K562 (cell line): ENCODE results near the gene PFKFB2. TPM values are rescaled to one million over a fixed set of nuclear protein-coding genes. Genes with fewer than 3 reads are reported as not detected.

Experiments
- CCNT2 ChIP-seq: IDR thresholded peaks from 2 replicates; pipeline ENCODE4 v1.6.1; 2011; ENCODE audit warnings: borderline replicate concordance, low read depth, mild to moderate bottlenecking, moderate library complexity, mixed read lengths, low read length; ENCODE audit not compliant: insufficient read length; ENCODE audit errors: extremely low read depth
- LEF1 ChIP-seq: fragments of 450-650 bp; IDR thresholded peaks from 2 replicates; pipeline ENCODE4 v1.6.1; 2016; ENCODE audit warnings: mild to moderate bottlenecking
- MIER1 ChIP-seq: fragments of 450-650 bp; IDR thresholded peaks from 2 replicates; pipeline ENCODE4 v1.6.1; 2016; ENCODE audit warnings: antibody characterized with exemption, mild to moderate bottlenecking, low read depth
- polyA plus RNA-seq, 8 experiments: library from polyadenylated mRNA; depleted of rRNA in 4 of 8; stranded (reverse) in 5 of 8; unstranded in 3 of 8; fragments of >200 nt; fragmentation: Nextera tagmentation in 2 of 8; fragmentation: Illumina TruSeq in 1 of 8; extraction: Ambion mirVana in 2 of 8; extraction: Trizol in 1 of 8; gene quantifications; 2 replicates each; pipeline versions ENCODE4 v1.2.1 to v1.2.3, GENCODE V29; 2011 to 2014; ENCODE audit warnings: inconsistent platforms in 1 of 8, missing spikeins in 1 of 8
- total RNA-seq, 7 experiments: library from RNA; depleted of rRNA in 6 of 7; stranded (reverse); fragments of >200 nt in 6 of 7; fragmentation: Illumina TruSeq in 2 of 7; extraction: Trizol in 2 of 7; gene quantifications; 2 replicates each; pipeline versions ENCODE4 v1.2.1 to v1.2.3, GENCODE V29; 2011 to 2021; ENCODE audit warnings: low replicate concordance in 1 of 7
- TF ChIP-seq, protein P1 (sequence below): fragments of 450-650 bp; IDR thresholded peaks from 2 replicates; pipeline ENCODE4 v1.6.1; 2016; ENCODE audit warnings: mild to moderate bottlenecking
- TF ChIP-seq, protein P2 (sequence below): sonication (generic); formaldehyde crosslinking; IDR thresholded peaks from 2 replicates; pipeline ENCODE4 v1.8.0; 2023; ENCODE audit warnings: mild to moderate bottlenecking, missing genetic modification reagents
- TF ChIP-seq, protein P3 (sequence below): sonication (generic); formaldehyde crosslinking; IDR thresholded peaks from 2 replicates; pipeline ENCODE4 v1.8.1; 2022; ENCODE audit warnings: missing genetic modification reagents

Gene PFKFB2
- total and polyA plus RNA-seq, 9 of the 15 experiments (the other 6 are each of a cell fraction or from before 2014, with no cell fraction given): 6.9 to 26.0 (median 16.4) TPM

DNA sequence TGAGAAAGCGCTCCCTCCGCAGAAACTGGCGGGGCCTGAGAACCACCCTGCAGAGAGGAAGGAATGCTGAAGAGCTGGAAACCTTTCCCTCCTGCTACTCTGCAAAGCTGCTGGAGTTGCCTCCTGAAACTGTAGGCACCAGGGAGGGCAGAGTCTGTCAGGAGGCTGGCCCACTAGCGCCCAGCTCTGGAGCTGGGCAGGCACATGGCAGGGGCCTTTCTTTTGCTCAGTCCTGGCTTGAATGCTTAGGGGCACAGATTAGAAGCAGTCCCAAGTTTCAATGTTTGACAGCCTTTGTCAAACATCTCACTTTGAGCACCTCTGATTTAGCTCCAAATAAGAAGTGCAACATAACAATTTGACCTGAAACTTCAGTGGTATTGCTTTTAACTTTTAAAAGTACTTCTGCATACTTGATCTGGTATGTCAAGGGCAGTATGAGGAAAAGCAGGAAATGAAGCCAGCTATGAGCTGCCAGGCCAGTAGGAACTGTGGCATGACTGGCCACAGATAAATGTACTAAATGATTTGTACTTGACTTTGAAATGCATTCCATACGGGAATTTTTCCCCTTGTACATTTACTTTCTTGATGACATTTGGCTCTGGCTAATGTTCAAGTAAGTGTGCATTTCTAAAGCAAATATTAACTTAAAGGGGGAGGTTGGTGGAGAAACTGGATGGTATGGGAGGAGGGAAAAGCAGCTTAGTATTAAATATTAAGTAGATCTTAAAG lies 27.8 kb upstream of the PFKFB2 start (continued):
- TF ChIP-seq, protein P1, sequence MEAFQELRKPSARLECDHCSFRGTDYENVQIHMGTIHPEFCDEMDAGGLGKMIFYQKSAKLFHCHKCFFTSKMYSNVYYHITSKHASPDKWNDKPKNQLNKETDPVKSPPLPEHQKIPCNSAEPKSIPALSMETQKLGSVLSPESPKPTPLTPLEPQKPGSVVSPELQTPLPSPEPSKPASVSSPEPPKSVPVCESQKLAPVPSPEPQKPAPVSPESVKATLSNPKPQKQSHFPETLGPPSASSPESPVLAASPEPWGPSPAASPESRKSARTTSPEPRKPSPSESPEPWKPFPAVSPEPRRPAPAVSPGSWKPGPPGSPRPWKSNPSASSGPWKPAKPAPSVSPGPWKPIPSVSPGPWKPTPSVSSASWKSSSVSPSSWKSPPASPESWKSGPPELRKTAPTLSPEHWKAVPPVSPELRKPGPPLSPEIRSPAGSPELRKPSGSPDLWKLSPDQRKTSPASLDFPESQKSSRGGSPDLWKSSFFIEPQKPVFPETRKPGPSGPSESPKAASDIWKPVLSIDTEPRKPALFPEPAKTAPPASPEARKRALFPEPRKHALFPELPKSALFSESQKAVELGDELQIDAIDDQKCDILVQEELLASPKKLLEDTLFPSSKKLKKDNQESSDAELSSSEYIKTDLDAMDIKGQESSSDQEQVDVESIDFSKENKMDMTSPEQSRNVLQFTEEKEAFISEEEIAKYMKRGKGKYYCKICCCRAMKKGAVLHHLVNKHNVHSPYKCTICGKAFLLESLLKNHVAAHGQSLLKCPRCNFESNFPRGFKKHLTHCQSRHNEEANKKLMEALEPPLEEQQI: no peak
- no peak for TF ChIP-seq MIER1
- TF ChIP-seq, protein P2, sequence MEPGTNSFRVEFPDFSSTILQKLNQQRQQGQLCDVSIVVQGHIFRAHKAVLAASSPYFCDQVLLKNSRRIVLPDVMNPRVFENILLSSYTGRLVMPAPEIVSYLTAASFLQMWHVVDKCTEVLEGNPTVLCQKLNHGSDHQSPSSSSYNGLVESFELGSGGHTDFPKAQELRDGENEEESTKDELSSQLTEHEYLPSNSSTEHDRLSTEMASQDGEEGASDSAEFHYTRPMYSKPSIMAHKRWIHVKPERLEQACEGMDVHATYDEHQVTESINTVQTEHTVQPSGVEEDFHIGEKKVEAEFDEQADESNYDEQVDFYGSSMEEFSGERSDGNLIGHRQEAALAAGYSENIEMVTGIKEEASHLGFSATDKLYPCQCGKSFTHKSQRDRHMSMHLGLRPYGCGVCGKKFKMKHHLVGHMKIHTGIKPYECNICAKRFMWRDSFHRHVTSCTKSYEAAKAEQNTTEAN (CRISPR knock-in tag): no peak
- TF ChIP-seq, protein P3, sequence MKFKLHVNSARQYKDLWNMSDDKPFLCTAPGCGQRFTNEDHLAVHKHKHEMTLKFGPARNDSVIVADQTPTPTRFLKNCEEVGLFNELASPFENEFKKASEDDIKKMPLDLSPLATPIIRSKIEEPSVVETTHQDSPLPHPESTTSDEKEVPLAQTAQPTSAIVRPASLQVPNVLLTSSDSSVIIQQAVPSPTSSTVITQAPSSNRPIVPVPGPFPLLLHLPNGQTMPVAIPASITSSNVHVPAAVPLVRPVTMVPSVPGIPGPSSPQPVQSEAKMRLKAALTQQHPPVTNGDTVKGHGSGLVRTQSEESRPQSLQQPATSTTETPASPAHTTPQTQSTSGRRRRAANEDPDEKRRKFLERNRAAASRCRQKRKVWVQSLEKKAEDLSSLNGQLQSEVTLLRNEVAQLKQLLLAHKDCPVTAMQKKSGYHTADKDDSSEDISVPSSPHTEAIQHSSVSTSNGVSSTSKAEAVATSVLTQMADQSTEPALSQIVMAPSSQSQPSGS (CRISPR knock-in tag): no peak
- TF ChIP-seq CCNT2: peak; percentile 27
- 0 out of 2 replicates have a peak, but pooled peaks have one; percentile 28 for TF ChIP-seq LEF1
